Esophagus squamous epithelium (tissue), 4 donors: ENCODE data around the gene SPPL2B.

ENCODE experiments used
- POLR2A ChIP-seq, 4 donors: fragments of 450-650 bp; IDR thresholded peaks; one replicate each; pipeline ENCODE4 v1.6.1; 2017; ENCODE audit warnings: antibody characterized with exemption in 4 of 4, mild to moderate bottlenecking in 4 of 4, moderate library complexity in 3 of 4
- TF ChIP-seq, protein P1 (sequence below), 6 experiments: fragments of 450-650 bp in 4 of 6; fragments of 200-600 bp in 2 of 6; sonication (generic) in 2 of 6; IDR thresholded peaks; one replicate each; pipeline ENCODE4 v1.5.1; 2016 to 2019; ENCODE audit warnings: antibody characterized with exemption in 6 of 6, mild to moderate bottlenecking in 4 of 6, moderate library complexity in 4 of 6

DNA sequence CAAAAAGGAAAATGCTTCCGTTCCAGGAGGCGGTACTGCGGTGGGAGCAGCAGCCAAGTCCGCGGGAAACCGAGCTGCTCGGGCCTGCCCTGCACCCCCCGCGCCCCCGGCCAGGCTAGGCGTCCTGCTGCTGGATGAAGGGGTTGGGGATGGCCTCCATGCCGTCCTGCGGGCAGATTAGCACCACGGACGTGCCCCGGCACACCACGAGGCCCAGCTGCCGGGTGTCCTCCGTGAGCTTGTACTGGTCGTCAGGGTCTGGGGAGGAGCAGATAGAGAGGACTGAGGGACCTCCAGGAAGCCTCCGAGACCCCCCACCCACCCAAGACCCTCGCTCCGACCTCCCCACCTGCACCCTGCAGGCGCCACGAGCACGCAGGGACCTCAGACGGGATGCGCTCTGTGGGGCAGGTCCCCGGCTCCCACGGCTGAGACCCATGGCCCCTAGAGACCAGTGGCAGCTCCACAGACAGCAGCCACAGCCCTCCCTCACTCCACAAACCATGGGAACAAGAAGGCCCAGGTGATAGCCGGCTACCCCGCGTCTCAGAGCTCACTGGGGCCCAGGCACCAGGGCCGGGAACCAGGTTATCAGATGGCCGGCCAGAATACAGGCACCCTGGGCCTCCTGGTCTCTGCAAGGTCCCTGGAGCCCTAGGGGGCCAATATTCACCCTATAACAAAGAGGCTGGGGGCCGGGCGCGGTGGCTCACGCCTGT is 6.8 kb upstream of the SPPL2B start:
- TF ChIP-seq, protein P1, sequence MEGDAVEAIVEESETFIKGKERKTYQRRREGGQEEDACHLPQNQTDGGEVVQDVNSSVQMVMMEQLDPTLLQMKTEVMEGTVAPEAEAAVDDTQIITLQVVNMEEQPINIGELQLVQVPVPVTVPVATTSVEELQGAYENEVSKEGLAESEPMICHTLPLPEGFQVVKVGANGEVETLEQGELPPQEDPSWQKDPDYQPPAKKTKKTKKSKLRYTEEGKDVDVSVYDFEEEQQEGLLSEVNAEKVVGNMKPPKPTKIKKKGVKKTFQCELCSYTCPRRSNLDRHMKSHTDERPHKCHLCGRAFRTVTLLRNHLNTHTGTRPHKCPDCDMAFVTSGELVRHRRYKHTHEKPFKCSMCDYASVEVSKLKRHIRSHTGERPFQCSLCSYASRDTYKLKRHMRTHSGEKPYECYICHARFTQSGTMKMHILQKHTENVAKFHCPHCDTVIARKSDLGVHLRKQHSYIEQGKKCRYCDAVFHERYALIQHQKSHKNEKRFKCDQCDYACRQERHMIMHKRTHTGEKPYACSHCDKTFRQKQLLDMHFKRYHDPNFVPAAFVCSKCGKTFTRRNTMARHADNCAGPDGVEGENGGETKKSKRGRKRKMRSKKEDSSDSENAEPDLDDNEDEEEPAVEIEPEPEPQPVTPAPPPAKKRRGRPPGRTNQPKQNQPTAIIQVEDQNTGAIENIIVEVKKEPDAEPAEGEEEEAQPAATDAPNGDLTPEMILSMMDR (IDR thresholded peaks at IDR 0.05): no peak
- TF ChIP-seq POLR2A (IDR thresholded peaks at IDR 0.05): no peak
